Heart right ventricle (tissue), 16 donors: ENCODE measurements around the gene ZNF471. TPM values are rescaled to one million over a fixed set of nuclear protein-coding genes. Genes with fewer than 3 reads are reported as not detected.
A peak's percentile ranks its signal among the peaks of the same experiment; 100 is the strongest.

Source experiments
- ATAC-seq, 8 donors: fragments of 200-7000 bp; cut with Tn5 transposase; one replicate each; pipeline ENCODE4 v1.9.1; 2020; ENCODE audit warnings: mild to moderate bottlenecking in 8 of 8, moderate library complexity in 8 of 8, moderate number of reproducible peaks in 1 of 8
- DNase-seq, 2 donors: peaks; one replicate each; pipeline ENCODE4 v3.0.0-alpha.2; 2020
- H3K27ac ChIP-seq, 10 donors: fragments of 200-600 bp; sonication (generic) in 2 of 10; one replicate each; pipeline versions ENCODE4 v1.5.0 to v1.8.0; 2020 to 2022; ENCODE audit warnings: mild to moderate bottlenecking in 3 of 10
- H3K27me3 ChIP-seq, 7 donors: fragments of 200-600 bp; one replicate each; pipeline ENCODE4 v1.8.0; 2021 to 2022; ENCODE audit warnings: mild to moderate bottlenecking in 2 of 7
- H3K36me3 ChIP-seq, 9 donors: fragments of 200-600 bp; sonication (generic) in 1 of 9; one replicate each; pipeline versions ENCODE4 v1.5.0 to v1.8.0; 2020 to 2022; ENCODE audit warnings: mild to moderate bottlenecking in 2 of 9
- H3K4me1 ChIP-seq, 9 donors: fragments of 200-600 bp; sonication (generic) in 1 of 9; one replicate each; pipeline versions ENCODE4 v1.5.0 to v1.8.0; 2020 to 2022; ENCODE audit warnings: mild to moderate bottlenecking in 4 of 9
- H3K4me3 ChIP-seq, 10 donors: fragments of 200-600 bp; sonication (generic) in 2 of 10; one replicate each; pipeline versions ENCODE4 v1.5.0 to v1.8.0; 2020 to 2022; ENCODE audit warnings: mild to moderate bottlenecking in 7 of 10, moderate library complexity in 2 of 10
- H3K9me3 ChIP-seq, 11 donors: fragments of 200-600 bp in 10 of 11; sonication (generic) in 2 of 11; one replicate each; pipeline versions ENCODE4 v1.5.0 to v1.8.0; 2013 to 2022; ENCODE audit warnings: mild to moderate bottlenecking in 2 of 11, control low read depth in 1 of 11, moderate library complexity in 1 of 11
- WGBS, 2 donors: extraction: QIAGEN DNeasy Blood & Tissue Kit; methylation state at CpG; one replicate each; pipeline ENCODE4 v1.1.7; 2013; ENCODE audit warnings: inconsistent platforms in 1 of 2; 5-methylcytosine and 5-hydroxymethylcytosine counted together
- intact Hi-C, 10 donors: fragments of 100-400 bp; cut with DNase I; formaldehyde crosslinking; loops; one replicate each; pipeline versions ENCODE4 v1.11.1 to v1.14.2; 2022
- polyA plus RNA-seq, 2 donors: library from polyadenylated mRNA; stranded (reverse); fragments of 200-250 nt; gene quantifications; one replicate each; pipeline ENCODE4 v1.2.3, GENCODE V29; 2013
- total RNA-seq, 10 donors: library from RNA; stranded (reverse); fragmentation: NEBNext Ultra II Directional in 3 of 10; extraction: Animal tissue kit (Norgen Biotek cat#: 25700) in 3 of 10; gene quantifications; one replicate each; pipeline versions ENCODE4 v1.2.1 to v1.2.4, GENCODE V29; 2021 to 2023
- TF ChIP-seq, protein P1 (sequence below), 9 donors: fragments of 200-600 bp; sonication (generic) in 2 of 9; IDR thresholded peaks; one replicate each; pipeline versions ENCODE4 v1.5.0 to v1.8.0; 2021 to 2022; ENCODE audit warnings: antibody characterized with exemption in 9 of 9, mild to moderate bottlenecking in 5 of 9, moderate library complexity in 1 of 9
- donor health status: Arrhythmogenic right ventricular cardiomyopathy.
- donor health status: ischemic (EF 13 %, LVEDD 7.1; RV severe dilation, severe dysfunction).
- donor health status: healthy with polysubstance abuse.
- donor health status: DM: no; HTN: yes; CAD: no.
- donor health status: DM: no; HTN: no; CAD: no.
- donor health status: ischemic (EF 25% LVEDD 6.9; RV normal size, moderate dysfunction).
- donor health status: ischemic (EF 25% LVEDD 5.7; RV mildly dilated, moderate dysfunction).
- donor health status: healthy.
- donor health status: DM: yes; HTN: yes; CAD: no.
- donor health status: Ischemic cardiomyopathy.
- donor health status: ischemic (EF 35%, LVEDD 5.7; RV mildly dilated, moderate dysfunction).
- donor health status: nonischemic (EF 11% LVEDD 7.7; RV severe dilation, severe dysfunction).
- donor health status: DM: yes; HTN: yes; CAD: no.
- donor health status: PGD.
- donor health status: ischemic (EF 29% LVEDD 5.4; RV normal size, mild dysfunction).
- donor health status: nonischemic (EF 23%, LVEDD 6.1; RV moderate dilation, normal function).

The ZNF471 gene
- total and polyA plus RNA-seq, 12 donors = 1.9 to 7.7 (median 5.5) TPM

DNA sequence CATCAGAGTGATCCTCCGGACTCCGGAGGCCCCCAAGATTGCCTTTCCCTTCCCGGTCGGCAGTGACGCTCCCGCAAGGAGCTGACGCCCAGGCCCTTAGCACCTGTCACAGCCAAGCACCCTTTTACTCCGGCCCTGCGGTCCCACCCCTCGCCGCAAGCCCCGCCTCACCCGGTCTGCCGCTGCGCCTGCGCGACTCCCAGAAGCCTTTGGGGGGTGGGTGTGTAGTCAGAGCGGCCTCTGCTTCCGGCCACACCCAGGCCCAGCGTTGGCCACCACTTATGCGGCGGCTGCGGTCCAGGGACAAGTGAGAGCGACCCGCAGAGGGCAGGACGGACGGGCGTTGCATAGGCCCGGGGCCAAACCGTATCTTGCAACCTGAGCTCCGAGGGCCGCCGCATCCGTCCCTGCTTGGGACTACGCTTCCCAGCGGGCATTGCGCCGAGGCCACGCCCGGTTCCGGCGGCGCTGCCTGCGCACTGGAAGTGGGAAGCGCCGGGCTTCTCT lies 30.7 kb downstream of the ZNF471 start:
- TF ChIP-seq, protein P1, sequence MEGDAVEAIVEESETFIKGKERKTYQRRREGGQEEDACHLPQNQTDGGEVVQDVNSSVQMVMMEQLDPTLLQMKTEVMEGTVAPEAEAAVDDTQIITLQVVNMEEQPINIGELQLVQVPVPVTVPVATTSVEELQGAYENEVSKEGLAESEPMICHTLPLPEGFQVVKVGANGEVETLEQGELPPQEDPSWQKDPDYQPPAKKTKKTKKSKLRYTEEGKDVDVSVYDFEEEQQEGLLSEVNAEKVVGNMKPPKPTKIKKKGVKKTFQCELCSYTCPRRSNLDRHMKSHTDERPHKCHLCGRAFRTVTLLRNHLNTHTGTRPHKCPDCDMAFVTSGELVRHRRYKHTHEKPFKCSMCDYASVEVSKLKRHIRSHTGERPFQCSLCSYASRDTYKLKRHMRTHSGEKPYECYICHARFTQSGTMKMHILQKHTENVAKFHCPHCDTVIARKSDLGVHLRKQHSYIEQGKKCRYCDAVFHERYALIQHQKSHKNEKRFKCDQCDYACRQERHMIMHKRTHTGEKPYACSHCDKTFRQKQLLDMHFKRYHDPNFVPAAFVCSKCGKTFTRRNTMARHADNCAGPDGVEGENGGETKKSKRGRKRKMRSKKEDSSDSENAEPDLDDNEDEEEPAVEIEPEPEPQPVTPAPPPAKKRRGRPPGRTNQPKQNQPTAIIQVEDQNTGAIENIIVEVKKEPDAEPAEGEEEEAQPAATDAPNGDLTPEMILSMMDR (IDR thresholded peaks at IDR 0.05) = no peak
- peaks cover 0 to 49% (median 18%) of the 10 kb centered on the region in 9 donors for H3K36me3 ChIP-seq
- DNase-seq (peak; percentile 94 to 95), ATAC-seq (peak; percentile 97 to 100 (median 99))
- no peaks in the 10 kb centered on the region for H3K27me3 ChIP-seq
- H3K27ac ChIP-seq = peak overlapping the region; percentile 87 to 99 (median 95)
- 0 to 1% methylated on average over 45 to 46 of the region's 46 CpGs for WGBS, 2 donors
- H3K4me1 ChIP-seq = peaks cover 0 to 22% (median 14%) of the 10 kb centered on the region in 9 donors
- H3K4me3 ChIP-seq = peak overlapping the region; percentile 59 to 93 (median 75)
- intact Hi-C loops = loop anchor here in 4 of 10 donors (1.0 to 10.0 kb wide), 7 partner anchors 28 to 145 kb away; partner anchors contain the start of genes ZNF471 (in 3 of the 4), ZNF470 (in 2 of the 4), ZNF582 (in 1 of the 4) and ZNF583 (in 1 of the 4)
- H3K9me3 ChIP-seq = peaks cover 0 to 87% (median 33%) of the 10 kb centered on the region in 11 donors

DNA sequence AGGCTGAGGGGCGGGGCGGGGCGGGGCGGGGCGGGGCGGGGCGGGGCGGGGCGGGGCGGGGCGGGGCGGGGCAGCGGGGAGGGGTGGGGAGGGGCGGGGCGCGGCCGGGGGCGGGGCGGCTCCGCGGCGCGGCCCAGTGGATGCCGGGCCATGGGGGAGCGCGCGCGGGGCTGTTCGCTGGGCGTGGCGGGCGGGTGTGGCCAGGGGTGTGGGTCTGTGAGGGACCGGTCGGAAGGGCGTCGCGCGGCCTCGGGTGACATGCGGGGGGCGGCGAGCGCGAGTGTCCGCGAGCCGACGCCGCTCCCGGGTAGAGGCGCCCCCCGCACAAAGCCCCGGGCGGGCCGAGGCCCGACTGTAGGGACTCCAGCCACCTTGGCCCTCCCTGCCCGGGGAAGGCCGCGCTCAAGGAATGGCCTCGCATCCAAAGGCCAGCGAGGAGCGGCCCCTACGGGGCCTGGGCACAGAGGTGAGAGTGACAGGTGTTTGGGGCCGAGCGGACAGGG lies 31.2 kb downstream of the ZNF471 start, which contains the start of gene ZFP28:
Gene ZFP28 (plus strand): TSS at position 188 of the 503 bp plus-strand sequence. CDS start 71 bp downstream, at position 259.
- 0 to 1% methylated on average over 36 to 44 of the region's 65 CpGs for WGBS, 2 donors
- Histone ChIP-seq H3K4me1 (peaks cover 0 to 22% (median 14%) of the 10 kb centered on the region in 9 donors), H3K4me3 (peak within 1 kb of the TSS; percentile 59 to 93 (median 78)), H3K27me3 (no peaks in the 10 kb centered on the region), H3K9me3 (peaks cover 0 to 87% (median 32%) of the 10 kb centered on the region in 11 donors), H3K27ac (peak within 1 kb of the TSS; percentile 87 to 99 (median 95)), H3K36me3 (peaks cover 0 to 54% (median 18%) of the 10 kb centered on the region in 9 donors)
- intact Hi-C loops = loop anchor here in 4 of 10 donors (1.0 to 10.0 kb wide), 7 partner anchors 28 to 146 kb away; partner anchors contain the start of genes ZNF471 (in 3 of the 4), ZNF470 (in 2 of the 4), ZNF582 (in 1 of the 4) and ZNF583 (in 1 of the 4)
- DNase-seq (peak; percentile 85 to 89), ATAC-seq (peak; percentile 22 to 91 (median 80))
- TF ChIP-seq, protein P1 (IDR thresholded peaks at IDR 0.05) = no peak

DNA sequence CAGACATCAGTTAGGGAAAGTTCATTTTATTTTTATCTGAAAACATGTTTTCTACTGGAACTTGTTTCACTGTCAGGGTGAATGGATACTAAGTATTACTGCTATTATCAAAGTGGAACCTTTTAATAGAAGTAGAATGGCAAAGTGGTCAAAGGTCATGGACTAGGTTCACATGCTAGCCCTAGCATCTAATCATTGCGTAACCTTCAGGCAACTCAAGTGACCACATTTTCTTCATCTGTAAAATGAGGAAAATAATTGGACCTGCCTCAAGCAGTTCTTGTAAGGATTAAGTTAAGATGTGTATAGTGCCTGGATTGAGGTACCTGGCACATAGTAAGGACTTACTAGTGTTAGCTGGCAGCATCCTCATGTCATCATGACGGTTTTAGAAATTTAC lies 36.1 kb downstream of the ZNF471 start:
- WGBS, 2 donors = 94 to 96% methylated on average over 2 of the region's 2 CpGs
- Histone ChIP-seq H3K27ac (no peak overlapping the region), H3K27me3 (no peaks in the 10 kb centered on the region), H3K4me3 (no peak overlapping the region), H3K9me3 (peaks cover 4 to 94% (median 47%) of the 10 kb centered on the region in 11 donors), H3K36me3 (peaks cover 0 to 90% (median 63%) of the 10 kb centered on the region in 9 donors), H3K4me1 (peaks cover 0 to 15% (median 11%) of the 10 kb centered on the region in 9 donors)
- ATAC-seq = no peak
- DNase-seq = no peak
- TF ChIP-seq, protein P1 (IDR thresholded peaks at IDR 0.05) = no peak
- intact Hi-C loops = no loop called here

DNA sequence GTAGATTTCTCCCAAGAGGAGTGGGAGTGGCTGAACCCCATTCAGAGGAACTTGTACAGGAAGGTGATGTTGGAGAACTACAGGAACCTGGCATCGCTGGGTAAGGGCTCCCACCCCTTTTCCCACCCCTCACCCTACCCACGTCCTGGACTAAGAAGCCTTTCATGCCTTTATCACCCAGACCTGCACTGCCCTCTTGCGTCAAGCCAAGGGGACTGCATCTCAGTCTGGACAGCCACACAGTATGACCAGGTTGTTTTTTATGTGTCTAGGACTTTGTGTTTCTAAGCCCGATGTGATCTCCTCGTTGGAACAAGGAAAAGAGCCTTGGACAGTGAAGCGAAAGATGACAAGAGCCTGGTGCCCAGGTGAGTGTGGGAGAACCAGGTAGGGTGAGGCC lies 39.9 kb downstream of the ZNF471 start:
- DNase-seq (no peak), ATAC-seq (no peak)
- 52 to 66% methylated on average over 6 of the region's 6 CpGs for WGBS, 2 donors
- intact Hi-C loops = no loop called here
- H3K36me3 ChIP-seq = peaks cover 8 to 100% (median 82%) of the 10 kb centered on the region in 9 donors
- H3K9me3 ChIP-seq = peaks cover 5 to 100% (median 78%) of the 10 kb centered on the region in 11 donors
- no peak overlapping the region for H3K4me3 ChIP-seq
- TF ChIP-seq, protein P1 (IDR thresholded peaks at IDR 0.05) = peak in 3 of 9 donors; percentile 4 to 17 (median 15)
- H3K4me1 ChIP-seq = no peaks in the 10 kb centered on the region
- H3K27me3 ChIP-seq = no peaks in the 10 kb centered on the region
- no peak overlapping the region for H3K27ac ChIP-seq
